HG03342 (cell line): ENCODE results near the gene LHFPL3.

Experiments used
- ATAC-seq: cut with Tn5 transposase; IDR thresholded peaks from one replicate; pipeline ENCODE4 v1.9.1; 2021; ENCODE audit warnings: mild to moderate bottlenecking, moderate library complexity; ENCODE audit not compliant: unreplicated experiment

The LHFPL3 gene

DNA sequence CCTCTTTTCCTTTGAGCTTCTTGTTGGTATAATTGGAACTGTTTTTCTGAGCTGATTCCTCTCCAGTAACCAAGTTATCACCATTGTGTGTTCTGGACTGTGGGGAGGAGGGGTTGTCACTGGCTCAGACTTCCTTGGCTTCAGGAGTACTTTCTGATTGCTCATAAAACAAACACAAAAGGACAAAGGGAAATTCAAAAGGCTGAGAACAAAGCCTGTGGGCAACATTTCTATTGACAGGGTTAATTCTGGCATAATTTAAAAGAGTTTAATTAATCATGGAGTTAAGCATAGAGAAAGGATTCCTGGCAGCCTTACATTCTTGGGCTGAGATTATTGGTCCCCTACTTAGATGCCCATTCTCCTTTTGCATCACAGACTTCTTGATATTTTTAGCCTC is 462.7 kb downstream of the LHFPL3 start:
- no peak for ATAC-seq

DNA sequence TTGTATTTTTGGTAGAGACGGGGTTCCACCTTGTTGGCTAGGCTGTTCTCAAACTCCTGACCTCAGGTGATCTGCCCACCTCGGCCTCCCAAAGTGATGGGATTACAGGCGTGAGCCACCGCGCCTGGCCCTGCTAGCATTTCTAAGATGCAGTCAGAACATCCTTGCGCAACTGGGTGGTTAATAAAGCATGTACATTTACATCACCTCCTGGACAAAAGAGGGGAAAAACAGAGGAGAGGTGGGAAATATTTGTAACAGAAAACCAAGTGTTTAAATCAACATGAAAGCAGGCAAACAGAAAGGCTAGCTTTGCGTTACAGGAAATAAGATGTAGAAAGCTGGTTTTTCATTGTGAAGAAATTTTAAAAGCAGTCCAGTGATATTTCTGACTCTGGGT is 464.7 kb downstream of the LHFPL3 start:
- no peak for ATAC-seq

DNA sequence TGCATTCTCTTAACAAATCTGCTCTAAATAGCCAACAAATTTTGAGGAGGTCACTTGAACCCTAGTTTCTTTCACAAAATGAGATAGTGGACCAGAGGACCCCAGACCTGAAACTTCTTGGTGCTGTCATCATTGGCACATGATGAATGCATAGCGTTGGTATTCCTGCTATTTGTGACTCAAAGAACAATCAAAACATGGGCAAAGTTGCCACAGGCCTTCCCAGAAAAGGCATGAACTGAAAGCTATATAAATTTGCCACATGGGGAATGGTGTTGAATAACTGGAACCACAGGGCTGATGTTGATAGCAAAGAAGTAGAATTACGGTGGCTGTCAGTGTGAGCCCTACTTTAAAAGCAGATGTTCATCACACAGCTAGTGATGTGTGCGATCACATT is 465.8 kb downstream of the LHFPL3 start:
- ATAC-seq: no peak

DNA sequence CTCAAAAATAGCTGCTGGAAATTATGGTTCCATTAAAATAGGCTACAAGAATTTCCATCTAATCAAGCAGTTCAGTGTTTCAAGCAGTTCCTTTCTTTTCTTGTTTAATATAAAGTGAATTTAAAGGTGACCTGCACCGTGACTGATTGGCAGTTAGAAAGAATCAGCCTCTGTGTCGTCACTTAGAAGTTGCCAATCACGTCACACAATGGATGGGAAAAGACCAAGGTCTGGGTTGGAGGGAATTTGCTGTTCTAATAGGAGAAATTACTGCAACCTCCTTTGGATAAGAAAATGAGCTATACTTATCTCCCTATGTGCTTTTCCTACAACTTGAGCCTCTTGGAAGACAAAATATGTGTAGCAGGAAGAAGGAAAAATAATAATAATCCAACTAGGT is 466.2 kb downstream of the LHFPL3 start:
- ATAC-seq: no peak

DNA sequence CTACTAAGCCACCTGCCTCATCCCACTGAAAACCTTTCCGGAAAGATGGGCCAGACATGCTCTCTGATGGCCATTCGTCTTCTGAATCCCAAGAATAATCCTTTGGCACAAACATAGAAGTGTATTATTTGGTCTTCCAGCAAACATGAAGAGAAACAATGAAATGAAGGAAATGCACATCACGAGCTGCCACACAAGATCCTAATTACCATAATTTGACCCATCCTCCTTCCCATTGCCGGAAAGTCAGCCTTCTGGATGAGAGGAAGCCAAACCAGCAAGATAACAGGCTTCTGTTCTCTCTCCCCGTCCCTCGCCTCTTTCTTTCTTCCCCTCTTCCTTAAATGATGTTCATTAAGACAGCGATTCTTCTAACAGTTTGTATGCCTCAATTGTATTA is 466.7 kb downstream of the LHFPL3 start:
- no peak for ATAC-seq

DNA sequence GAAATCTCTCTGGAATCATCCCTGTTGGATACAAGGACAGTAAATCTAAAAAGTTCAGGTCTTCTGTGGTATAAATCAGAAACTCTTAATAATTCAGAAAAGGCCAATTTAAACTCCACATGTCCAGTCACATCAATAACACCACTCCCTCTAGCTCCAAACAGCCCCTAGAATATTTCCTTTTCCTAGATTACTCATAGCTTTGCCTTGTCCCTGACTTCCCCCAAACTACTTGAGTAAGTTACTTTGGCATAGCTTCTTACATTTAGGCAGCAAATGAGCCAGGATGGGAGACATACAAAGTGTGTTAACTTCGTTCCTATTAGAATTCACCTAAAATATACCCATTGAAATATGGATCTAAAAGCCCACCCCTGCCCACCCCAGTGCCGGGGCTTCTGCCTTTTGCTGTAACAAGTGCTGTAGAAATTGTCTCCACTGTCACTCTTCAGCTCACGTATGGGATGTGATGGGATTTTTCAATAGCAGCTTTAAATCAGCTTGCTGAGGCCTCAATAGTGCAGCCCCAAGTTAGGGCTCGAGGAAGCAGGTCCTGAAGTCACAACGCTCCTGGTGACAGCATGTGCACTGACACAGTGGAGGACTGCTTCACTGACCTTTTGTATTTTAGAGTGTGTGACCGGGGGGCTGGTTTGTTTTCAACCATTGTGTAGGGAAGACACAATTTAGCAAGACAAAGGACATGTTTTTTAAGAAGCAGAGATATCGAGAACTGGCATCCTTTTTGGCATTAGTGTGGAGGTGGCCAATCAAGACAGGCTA is 467.4 kb downstream of the LHFPL3 start:
- no peak for ATAC-seq

DNA sequence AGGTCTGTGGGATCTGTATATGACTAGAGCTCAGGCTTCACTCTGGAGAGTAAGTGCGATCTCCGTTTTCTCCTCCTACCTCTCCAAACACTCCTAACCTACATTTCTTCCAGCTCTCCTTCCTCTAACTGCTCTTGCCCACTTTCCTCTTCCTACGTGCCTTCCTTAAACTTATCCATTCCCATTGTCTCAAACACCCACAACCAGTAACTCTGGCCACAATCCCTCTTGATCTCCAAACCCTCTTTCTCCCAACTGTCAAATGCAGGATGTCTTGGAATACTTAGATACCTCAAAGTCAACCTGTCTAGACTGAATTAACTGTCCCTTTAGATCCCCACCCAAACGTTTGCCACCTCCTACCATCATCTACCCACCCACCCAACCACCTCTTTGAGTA is 471.9 kb downstream of the LHFPL3 start:
- ATAC-seq: no peak

DNA sequence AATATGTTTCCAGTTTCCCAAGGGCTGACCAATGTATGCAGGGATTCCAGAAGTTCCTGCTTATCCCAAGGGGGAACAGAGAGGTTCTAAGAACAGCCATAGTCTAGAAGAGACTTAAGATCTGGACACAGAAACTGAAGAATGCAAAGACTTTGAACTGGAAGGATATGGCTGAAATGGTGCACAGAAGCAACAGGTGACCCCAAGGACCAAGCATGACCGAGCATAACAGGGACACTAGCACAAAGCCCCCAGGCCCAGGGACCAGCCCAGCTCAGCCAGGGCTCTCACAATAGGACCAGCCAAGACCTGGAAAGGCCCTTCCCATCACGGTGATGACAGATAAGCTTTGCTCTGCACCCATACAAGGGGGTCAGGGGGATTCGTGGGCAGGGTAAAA is 472.6 kb downstream of the LHFPL3 start:
- ATAC-seq: no peak

DNA sequence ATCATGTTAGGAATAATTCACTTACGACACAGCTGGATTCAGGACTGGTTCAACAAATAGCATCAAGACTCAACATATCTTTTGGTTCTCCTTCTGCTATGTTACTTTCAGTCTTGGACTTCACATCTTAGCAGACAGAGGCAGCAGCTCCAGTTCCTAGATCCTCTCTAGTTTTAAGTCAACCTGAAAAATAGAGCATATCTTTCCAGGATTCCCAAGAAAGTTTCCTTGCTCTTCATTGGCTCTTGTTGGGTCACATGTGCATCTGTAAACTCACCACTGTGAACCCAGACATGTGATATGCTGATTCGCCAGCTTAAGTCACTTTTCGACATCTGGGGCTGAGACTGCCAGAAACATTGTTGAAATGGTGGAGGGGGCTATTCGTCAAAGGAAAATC is 475.5 kb downstream of the LHFPL3 start:
- ATAC-seq: no peak

DNA sequence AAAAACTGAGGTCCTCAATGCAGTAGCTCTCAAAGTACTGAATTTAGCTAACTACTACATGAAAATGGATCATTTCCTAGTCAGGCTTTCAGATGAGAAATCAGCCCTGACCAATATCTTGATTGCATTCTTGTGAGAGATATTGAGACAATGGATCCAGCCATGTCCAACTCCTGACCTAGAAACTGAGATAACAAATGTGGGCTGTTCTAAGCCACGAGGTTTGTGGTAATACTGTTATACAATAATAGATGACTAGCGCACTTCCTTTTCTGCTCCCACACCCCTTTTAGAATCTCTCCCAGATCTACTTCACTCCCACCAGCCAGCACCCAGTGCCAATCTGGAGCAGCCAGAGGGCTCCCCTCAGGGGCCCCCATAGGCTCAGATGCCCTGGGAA is 476.3 kb downstream of the LHFPL3 start:
- no peak for ATAC-seq

DNA sequence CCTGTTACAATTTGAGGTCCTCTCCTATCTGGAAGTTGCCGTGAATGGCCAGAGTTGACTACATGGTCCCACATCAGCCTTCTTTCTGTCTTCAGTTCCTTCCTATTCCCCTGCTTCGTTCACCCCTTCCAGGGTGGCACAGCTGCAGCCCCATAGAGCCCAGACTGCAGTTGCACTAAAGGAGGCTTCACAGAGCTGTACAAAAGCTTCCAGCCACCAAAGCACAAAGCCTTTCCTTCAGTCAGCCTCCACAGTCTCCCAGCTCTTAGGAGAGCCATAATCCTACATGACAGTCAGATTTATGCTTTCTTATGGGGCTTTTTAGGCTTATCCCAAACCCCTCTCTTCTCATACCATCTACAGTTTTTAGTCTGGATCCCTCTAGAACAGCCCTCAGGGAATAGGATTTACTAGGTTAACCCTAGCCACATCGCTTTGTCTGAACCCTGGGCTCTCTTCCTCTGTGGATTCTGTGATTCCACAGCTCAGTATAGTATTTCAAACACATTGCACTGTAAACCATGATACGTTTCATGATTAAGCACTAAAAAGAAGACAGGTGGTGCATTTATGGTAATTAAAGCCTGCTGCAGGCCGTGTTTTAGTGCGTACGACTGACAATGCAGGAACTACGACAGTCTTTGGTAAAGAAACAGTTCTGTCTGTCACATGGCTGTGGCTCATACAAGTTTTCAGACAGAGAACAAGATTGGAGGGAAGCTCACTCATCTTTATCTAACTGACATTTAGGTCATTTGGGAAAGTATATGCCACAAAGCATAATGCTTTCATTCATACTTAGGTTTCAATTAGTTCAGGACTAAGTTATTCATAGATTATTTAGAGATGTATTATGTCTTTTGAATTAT is 477.3 kb downstream of the LHFPL3 start:
- ATAC-seq: no peak

DNA sequence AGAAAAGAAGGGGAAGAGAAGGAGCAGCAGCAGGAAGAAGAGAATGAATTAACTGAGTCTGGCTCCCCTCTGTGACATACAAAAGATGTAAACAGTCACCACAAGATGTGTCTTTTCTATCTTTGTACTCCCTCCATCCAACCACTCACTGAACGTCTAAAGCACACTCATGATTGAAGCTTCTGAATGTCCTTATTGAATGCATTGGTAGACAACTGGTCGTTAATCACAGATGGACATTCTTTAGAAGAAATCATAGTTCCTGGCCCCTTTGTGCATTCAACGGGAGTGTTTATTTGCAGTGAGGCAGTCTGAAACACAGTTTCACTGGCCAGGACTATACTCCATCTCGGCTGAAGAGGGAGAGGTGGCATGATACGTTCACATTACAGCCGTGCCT is 479.3 kb downstream of the LHFPL3 start:
- ATAC-seq: no peak

DNA sequence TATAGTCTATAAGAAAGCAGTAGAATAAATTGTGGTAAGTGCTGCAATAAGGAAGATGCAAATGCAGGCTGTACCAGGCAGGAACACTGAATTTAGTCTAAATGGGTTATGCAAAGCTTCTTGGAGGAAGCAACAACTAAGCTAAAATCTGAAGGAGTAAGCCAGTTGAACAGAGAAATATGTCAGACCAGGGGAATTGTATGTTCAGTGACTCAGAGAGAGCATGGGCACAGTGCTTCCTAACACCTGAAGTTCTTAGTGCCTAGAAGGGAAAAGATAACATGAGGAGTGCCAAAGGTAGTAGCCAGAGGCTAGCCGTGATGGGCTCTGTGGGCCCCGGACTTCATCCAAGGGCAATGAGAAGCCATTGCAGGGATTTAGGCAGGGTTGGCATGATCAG is 481.5 kb downstream of the LHFPL3 start:
- no peak for ATAC-seq

DNA sequence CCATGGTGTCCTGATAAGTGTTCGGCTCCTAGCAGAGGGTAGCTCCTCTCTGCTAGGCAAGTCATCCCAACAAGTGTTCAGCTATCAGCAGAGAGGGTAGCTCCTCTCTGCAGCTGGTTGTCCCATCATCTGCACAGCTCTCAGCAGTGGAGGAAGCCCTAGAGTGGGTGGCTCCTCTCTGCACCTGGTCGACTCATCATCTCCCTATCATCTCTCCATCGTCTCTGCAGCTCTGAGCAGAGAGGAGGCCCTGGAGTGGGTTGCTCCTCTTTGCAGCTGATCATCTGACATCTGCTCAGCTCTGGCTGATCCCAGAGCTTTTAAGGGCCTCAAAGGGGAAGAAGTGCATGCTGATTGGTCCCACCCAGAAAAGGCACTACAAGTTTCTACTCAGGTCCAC is 485.7 kb downstream of the LHFPL3 start:
- ATAC-seq: no peak

DNA sequence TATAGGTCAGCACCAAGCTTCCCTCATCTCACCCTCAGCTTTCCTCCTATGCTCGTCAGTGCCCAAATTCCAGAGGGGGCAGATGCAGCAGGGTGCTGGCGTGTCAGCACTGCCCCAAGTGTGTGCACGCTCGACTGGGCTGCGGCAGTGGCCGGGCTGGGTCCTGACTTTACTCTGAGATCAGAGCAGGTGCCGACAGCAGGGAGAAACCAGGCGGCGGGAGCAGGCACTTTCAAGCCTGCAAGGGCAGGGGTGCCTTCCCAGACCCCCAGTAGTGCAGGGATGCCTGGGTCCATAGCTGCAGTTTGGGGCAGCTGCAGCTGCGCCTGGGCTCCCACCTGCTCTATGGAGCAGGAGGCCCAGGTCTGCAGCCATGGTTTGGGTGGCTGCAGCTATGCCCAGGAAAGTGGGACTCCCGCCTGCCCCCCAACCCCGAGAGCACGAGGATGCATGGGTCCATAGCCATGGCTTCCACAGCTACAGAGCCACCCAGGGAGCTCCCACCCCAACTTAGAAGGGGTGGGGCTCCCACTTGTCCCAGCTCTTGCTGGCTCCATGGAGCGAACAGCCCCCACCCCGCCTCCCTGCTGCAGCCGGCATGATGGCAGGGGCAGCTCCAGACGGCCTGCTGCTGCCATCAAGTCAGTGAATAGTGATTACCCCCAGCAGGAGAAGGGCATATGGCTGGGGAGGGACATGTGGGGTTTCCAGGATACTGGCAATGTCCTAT is 486.4 kb downstream of the LHFPL3 start:
- ATAC-seq: no peak

DNA sequence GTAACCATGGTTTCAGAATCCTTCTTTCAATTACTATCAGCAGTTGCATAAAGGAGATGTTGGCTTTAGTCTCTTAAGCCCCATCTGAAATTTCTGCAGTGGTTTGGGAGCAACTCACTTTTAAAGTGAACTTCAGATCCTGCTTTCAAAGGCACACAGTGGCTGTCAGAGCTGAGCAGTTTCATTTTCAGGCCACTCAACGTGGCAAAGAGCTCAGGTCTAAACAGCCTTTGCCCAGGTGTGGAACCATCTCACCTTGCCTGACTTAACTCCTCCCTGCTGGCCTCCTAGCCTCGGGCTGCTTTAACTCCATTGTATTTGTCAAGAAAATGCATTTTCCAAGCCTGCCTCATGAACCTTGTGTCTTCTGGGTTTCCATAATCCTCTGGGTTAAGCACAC is 488.1 kb downstream of the LHFPL3 start:
- ATAC-seq: no peak

DNA sequence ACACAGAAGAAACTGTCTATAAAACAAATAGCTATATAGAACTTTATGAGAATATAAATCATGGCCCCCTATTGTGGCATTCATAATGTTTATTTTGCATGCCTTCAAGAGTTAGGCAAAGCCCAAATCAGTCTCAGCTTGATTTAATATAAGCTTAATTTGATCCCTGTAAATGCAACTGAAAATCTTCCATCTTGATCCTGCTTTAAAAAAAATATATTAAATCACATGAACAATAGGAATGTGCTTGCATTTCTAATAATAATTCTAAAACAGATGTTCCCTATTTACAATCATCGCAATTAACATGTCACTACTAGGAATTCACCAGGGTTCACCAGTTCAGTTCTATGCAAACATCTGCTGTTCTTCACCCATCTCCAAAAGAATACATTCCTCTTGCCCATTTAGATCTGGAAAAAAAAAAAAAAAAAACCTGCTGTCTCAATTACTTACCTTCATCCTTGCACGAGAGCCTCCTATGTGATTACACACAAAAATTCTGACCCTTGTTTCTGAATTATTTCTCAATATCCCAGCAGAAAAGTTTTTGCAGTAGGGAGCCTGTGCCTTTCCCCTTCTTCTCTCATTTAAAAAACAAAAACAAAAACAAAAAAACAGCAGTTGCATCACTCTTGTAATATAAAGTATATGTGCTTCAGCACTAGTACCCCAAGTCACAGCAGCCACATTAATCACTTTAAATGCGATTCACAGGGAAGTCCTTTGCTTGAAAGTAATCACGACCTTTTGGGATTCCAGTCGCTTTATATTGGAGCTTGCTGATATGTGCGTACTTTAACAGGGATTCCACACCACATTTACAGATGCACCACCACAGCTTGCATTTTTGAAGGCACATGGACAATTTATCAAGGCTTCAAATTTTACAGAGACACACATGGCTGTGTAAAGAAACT is 490.8 kb downstream of the LHFPL3 start:
- no peak for ATAC-seq

DNA sequence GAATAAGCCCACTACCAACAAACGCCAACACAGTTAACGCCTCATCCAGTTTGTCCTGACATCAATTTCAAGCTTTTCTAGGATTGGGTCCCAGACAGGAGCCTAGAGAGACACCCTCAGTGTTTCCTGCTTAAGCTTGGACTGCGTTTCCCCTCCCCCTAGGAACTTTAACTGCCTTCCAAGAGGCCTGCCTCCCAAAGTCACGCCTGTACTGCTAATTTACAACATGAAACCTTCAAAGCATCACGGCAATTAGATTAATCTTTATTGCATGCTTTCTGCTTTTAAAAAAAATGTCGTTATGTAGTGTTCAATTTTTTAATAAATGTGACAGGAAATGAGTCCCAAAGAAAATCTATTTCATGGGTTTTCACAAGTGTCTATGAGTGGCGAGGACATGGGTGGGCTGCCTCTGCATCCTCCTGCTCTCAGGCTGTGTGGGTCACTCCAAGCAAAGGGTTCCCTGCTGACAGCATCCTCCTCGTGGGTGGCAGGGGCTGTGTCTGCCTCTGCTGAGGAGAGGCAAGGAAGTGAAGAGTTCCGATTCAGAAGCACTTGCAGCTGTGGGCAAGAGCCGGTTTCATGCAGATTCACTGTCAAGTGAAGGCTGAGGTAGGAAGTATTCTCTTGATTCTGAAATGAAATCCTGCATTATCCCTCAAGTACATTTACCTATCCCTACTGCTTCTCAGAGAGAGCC is 492.6 kb downstream of the LHFPL3 start:
- no peak for ATAC-seq

DNA sequence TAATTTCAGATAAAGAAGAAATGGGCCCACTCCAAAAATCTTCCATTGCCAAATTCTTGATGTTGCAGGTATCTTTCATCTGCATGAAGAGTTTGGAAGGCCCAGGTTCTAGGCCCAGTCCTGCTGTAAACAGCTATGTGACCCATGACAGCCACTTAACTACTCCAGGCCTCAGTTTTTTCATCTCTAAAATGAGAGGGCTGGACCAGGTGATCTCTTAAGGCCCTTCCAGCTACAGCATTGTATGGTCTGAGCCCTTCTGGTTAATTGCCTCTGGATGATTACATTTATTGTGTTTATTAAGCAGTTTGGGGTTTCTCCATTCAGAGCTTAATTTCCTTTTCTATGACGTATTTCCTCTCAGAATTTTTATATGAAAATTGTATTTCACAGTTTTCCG is 494.8 kb downstream of the LHFPL3 start:
- ATAC-seq: no peak

DNA sequence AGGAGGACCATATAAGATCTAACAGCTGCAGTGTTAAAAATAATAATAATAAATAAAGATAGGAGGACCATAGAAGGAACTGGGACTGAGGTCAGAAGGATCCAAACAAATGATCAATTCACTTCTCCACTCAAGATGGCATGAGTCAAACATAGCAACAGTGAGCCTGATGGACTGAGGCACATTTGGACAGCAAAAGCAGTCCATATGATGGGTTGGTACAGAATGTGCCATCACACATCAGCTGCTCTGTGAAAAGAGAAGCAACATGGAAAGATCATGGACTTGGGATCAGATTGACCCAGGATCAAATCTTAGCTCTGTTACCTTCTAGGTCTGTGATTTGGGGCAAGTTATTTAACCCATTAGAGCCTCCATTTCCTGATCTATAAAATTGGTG is 496.7 kb downstream of the LHFPL3 start:
- no peak for ATAC-seq
